ENCODE measurements around the gene RYR2. TPM values are rescaled to one million over a fixed set of nuclear protein-coding genes. Genes with fewer than 3 reads are reported as not detected.

RYR2 gene
- total and polyA plus RNA-seq, 2 of the 8 experiments (the other 6 are each of a cell fraction or from before 2014, with no cell fraction given): 1.3 to 4.4 TPM

DNA sequence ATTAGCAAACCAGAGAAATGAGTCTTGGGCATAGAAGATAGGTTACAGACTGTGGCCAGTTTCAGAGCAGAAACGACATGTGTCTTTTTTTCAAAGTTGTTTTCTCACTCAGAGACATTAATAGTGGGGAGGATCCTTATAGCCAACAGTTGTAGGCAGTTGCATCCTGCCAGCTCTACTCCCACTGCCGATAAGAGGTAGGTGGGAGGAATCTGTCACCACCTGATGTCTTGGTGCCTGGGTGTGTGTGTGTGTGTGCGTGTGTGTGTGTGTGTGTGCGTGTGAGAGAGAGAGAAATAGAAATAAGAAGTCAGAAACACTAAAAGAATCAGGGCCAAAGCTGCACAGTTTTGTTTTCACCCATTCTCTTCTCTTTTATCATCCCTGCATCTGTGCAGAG lies 629.3 kb downstream of the RYR2 start:
- Histone ChIP-seq H3K4ac (replicated peaks; ENCODE audit: insufficient read length, low read depth, low read length) (no peak overlapping the region), H3K23me2 (ENCODE audit: low read depth, low read length) (no peaks in the 10 kb centered on the region), H4K8ac (ENCODE audit: extremely low read depth, insufficient read depth, low read length) (no peak overlapping the region), H2BK15ac (ENCODE audit: low read length) (no peak overlapping the region), H3K27ac (ENCODE audit: low read depth, low read length) (no peak overlapping the region), H4K91ac (replicated peaks; ENCODE audit: insufficient read length, low read length) (no peak overlapping the region), H2AK5ac (ENCODE audit: low read depth, low read length) (no peak overlapping the region), H4K5ac (ENCODE audit: insufficient read length, low read depth, low read length) (no peak overlapping the region), H2BK120ac (replicated peaks; ENCODE audit: low read depth, low read length) (no peak overlapping the region), H3K23ac (ENCODE audit: insufficient read length) (no peak overlapping the region), H2AFZ (ENCODE audit: low read length) (no peak overlapping the region), H3K9ac (replicated peaks in 1 of 4; ENCODE audit: extremely low read depth in 1 of 4, low read depth in 3 of 4, low read length in 3 of 4) (no peak overlapping the region), H3K9me3 (ENCODE audit: insufficient read depth in 2 of 2, low read depth in 1 of 2, low read length in 1 of 2) (no peaks in the 10 kb centered on the region), H3K56ac (replicated peaks; ENCODE audit: insufficient read length, low read depth, low read length) (no peak overlapping the region), H3K79me1 (ENCODE audit: low read depth, low read length) (no peaks in the 10 kb centered on the region), H2BK5ac (ENCODE audit: low read depth, low read length) (no peak overlapping the region), H3K4me3 (ENCODE audit: extremely low read depth in 1 of 4, insufficient read depth in 2 of 4, low read depth in 3 of 4, low read length in 4 of 4) (no peak overlapping the region), H2BK20ac (ENCODE audit: low read length) (no peak overlapping the region), H2BK12ac (ENCODE audit: low read depth, low read length) (no peak overlapping the region), H3K27me3 (replicated peaks in 1 of 4; ENCODE audit: control insufficient read depth in 3 of 4, extremely low read depth in 1 of 4, insufficient read depth in 3 of 4, low read length in 3 of 4) (no peaks in the 10 kb centered on the region), H3K36me3 (ENCODE audit: control insufficient read depth in 2 of 4, insufficient read depth in 4 of 4, low read length in 3 of 4) (no peaks in the 10 kb centered on the region), H3K18ac (ENCODE audit: extremely low read depth, low read length) (no peak overlapping the region), H3K79me2 (ENCODE audit: control insufficient read depth in 1 of 2, insufficient read depth in 2 of 2, low read length in 2 of 2) (no peaks in the 10 kb centered on the region), H3K4me1 (replicated peaks in 1 of 4; ENCODE audit: control insufficient read depth in 3 of 4, insufficient read depth in 4 of 4, low read length in 3 of 4) (peaks cover 0 to 2% (median 0%) of the 10 kb centered on the region in 4 experiments; a peak in 1 of 7 replicates), H3K14ac (ENCODE audit: insufficient read length) (no peak overlapping the region), H3K4me2 (ENCODE audit: insufficient read depth in 1 of 2, low read depth in 2 of 2, low read length in 2 of 2) (no peak overlapping the region), H4K20me1 (replicated peaks in 1 of 2; ENCODE audit: control insufficient read depth in 1 of 2, insufficient read depth in 2 of 2, low read length in 2 of 2) (no peaks in the 10 kb centered on the region)
- FAIRE-seq: no peak
- WGBS, 2 experiments (ENCODE audit: extremely low coverage in 1 of 2, insufficient coverage in 1 of 2, insufficient read length in 1 of 2, insufficient replicate concordance in 2 of 2, low coverage in 1 of 2, low lambda C conversion rate in 2 of 2, missing lambda C conversion rate in 1 of 2): 88% methylated on average over 4 of the region's 4 CpGs; no CpG with 5 or more reads in 1 of the 2 experiments
- CTCF ChIA-PET (ENCODE audit: partially characterized antibody): interaction anchor here (0.9 kb wide), 1 partner anchor 125 kb away, joined by 3 read pairs; no protein-coding TSS in a partner anchor
- DNase-seq (ENCODE audit: low read depth in 1 of 2, low spot score in 2 of 2): no peak
- POLR2A ChIA-PET (ENCODE audit: partially characterized antibody): no interaction called here
- TF ChIP-seq POLR2AphosphoS5 (IDR thresholded peaks at IDR 0.05; ENCODE audit: low read depth, low read length): no peak
- TF ChIP-seq MAFK (IDR thresholded peaks at IDR 0.05; ENCODE audit: low read depth, low read length): no peak
